Activated B cell treated with CpG ODN at 0.5 μM for 24 hours (primary cell): ENCODE measurements around the gene AMZ1. TPM values are rescaled to one million over a fixed set of nuclear protein-coding genes. Genes with fewer than 3 reads are reported as not detected.
A peak's percentile ranks its signal among the peaks of the same experiment; 100 is the strongest.

Source experiments
- ATAC-seq: fragments of 200-7000 bp; cut with Tn5 transposase; one replicate; pipeline ENCODE4 v1.10.0; 2021; ENCODE audit warnings: low read depth, mild to moderate bottlenecking, moderate library complexity
- CTCF ChIA-PET: fragments of 350-600 bp; sonication (Branson Sonifier 250); formaldehyde crosslinking; loops from one replicate; lab custom pipeline; 2021; ENCODE audit warnings: antibody characterized with exemption; lab: Charles Lee
- POLR2A ChIA-PET: fragments of 350-600 bp; sonication (Branson Sonifier 250); formaldehyde crosslinking; loops from one replicate; lab custom pipeline; 2021; ENCODE audit warnings: antibody characterized with exemption; lab: Charles Lee
- DNase-seq: peaks from one replicate; pipeline ENCODE4 v3.0.0; 2022
- H3K27ac Mint-ChIP-seq: one replicate; pipeline ENCODE4 v1.8.0; 2020; ENCODE audit warnings: mixed read lengths
- H3K27me3 Mint-ChIP-seq: one replicate; pipeline ENCODE4 v1.8.0; 2021; ENCODE audit warnings: mixed read lengths
- H3K36me3 Mint-ChIP-seq: one replicate; pipeline ENCODE4 v1.8.0; 2021; ENCODE audit warnings: low read depth, mixed read lengths
- H3K4me1 Mint-ChIP-seq: one replicate; pipeline ENCODE4 v1.8.0; 2021; ENCODE audit warnings: mixed read lengths
- H3K4me3 Mint-ChIP-seq: one replicate; pipeline ENCODE4 v1.8.0; 2020; ENCODE audit warnings: mild to moderate bottlenecking, mixed read lengths
- H3K9me3 Mint-ChIP-seq: one replicate; pipeline ENCODE4 v1.8.0; 2020; ENCODE audit warnings: mixed read lengths
- CTCF ChIP-seq: fragments of 200-600 bp; IDR thresholded peaks from one replicate; pipeline ENCODE4 v1.8.0; 2022; ENCODE audit warnings: antibody characterized with exemption, mild to moderate bottlenecking
- intact Hi-C: fragments of 100-400 bp; cut with micrococcal nuclease; formaldehyde crosslinking; loops from one replicate; pipeline ENCODE4 v1.15.1; 2024
- total RNA-seq: library from RNA; stranded (reverse); gene quantifications from 2 replicates; pipeline ENCODE4 v1.2.3, GENCODE V29; 2022

The AMZ1 gene
- total RNA-seq, 1 donor from 2014 or later: 8.3 TPM

GRCh38 chr7:2759736-2760097, 71.7 kb downstream of the AMZ1 start:
- Mint-ChIP-seq H3K27ac (no peak overlapping the region), H3K4me1 (peaks cover 43% of the 10 kb centered on the region), H3K27me3 (no peaks in the 10 kb centered on the region), H3K36me3 (peaks cover 67% of the 10 kb centered on the region), H3K9me3 (no peaks in the 10 kb centered on the region), H3K4me3 (no peak overlapping the region)
- ATAC-seq (no peak), DNase-seq (no peak)
- intact Hi-C loops: loop anchor here (2.0 to 10.0 kb wide), 3 partner anchors 25 to 305 kb away; no protein-coding TSS in a partner anchor
- no peak for TF ChIP-seq CTCF
- CTCF ChIA-PET: interaction anchor here (1.6 to 2.6 kb wide), 2 partner anchors 13 to 39 kb away, joined by 5 to 6 read pairs; no protein-coding TSS in a partner anchor
- POLR2A ChIA-PET: interaction anchor here (1.0 to 3.4 kb wide), 4 partner anchors 12 to 50 kb away, joined by 4 to 36 read pairs (median 12); no protein-coding TSS in a partner anchor

- POLR2A ChIA-PET: interaction anchor here (0.6 to 1.9 kb wide), 3 partner anchors 13 to 388 kb away, joined by 4 to 7 read pairs (median 4); no protein-coding TSS in a partner anchor
Measured at GRCh38 chr7:2760098-2760889, 72.3 kb downstream of the AMZ1 start.

GRCh38 chr7:2761131-2761624, 73.2 kb downstream of the AMZ1 start:
- intact Hi-C loops: no loop called here
- no peaks in the 10 kb centered on the region for H3K27me3 Mint-ChIP-seq
- ATAC-seq (no peak), DNase-seq (no peak)
- H3K36me3 Mint-ChIP-seq: peaks cover 60% of the 10 kb centered on the region
- H3K27ac Mint-ChIP-seq: peak overlapping the region; percentile 41
- H3K4me1 Mint-ChIP-seq: peaks cover 41% of the 10 kb centered on the region
- no peaks in the 10 kb centered on the region for H3K9me3 Mint-ChIP-seq
- no peak overlapping the region for H3K4me3 Mint-ChIP-seq
- ChIA-PET CTCF (interaction anchor here (1.6 kb wide), 1 partner anchor 12 kb away, joined by 5 read pairs; no protein-coding TSS in a partner anchor), POLR2A (interaction anchor here (1.9 kb wide), 1 partner anchor 50 kb away, joined by 7 read pairs; no protein-coding TSS in a partner anchor)
- no peak for TF ChIP-seq CTCF

More at GRCh38 chr7:2760098-2760889, 72.3 kb downstream of the AMZ1 start:
- Mint-ChIP-seq H3K27ac (peak overlapping the region; percentile 5), H3K36me3 (peaks cover 64% of the 10 kb centered on the region), H3K4me3 (no peak overlapping the region), H3K27me3 (no peaks in the 10 kb centered on the region), H3K9me3 (no peaks in the 10 kb centered on the region), H3K4me1 (peaks cover 43% of the 10 kb centered on the region)
- CTCF ChIA-PET: interaction anchor here (1.6 kb wide), 1 partner anchor 12 kb away, joined by 5 read pairs; no protein-coding TSS in a partner anchor
- ATAC-seq (no peak), DNase-seq (no peak)
- intact Hi-C loops: no loop called here
- no peak for TF ChIP-seq CTCF

GRCh38 chr7:2761801-2762497, 73.9 kb downstream of the AMZ1 start:
- DNase-seq: no peak
- H3K27ac Mint-ChIP-seq: peak overlapping the region; percentile 30
- no peak overlapping the region for H3K4me3 Mint-ChIP-seq
- peaks cover 34% of the 10 kb centered on the region for H3K4me1 Mint-ChIP-seq
- H3K9me3 Mint-ChIP-seq: no peaks in the 10 kb centered on the region
- TF ChIP-seq CTCF: no peak
- H3K27me3 Mint-ChIP-seq: no peaks in the 10 kb centered on the region
- ChIA-PET CTCF (no interaction called here), POLR2A (interaction anchor here (0.8 kb wide), 1 partner anchor 47 kb away, joined by 3 read pairs; no protein-coding TSS in a partner anchor)
- no peak for ATAC-seq
- H3K36me3 Mint-ChIP-seq: peaks cover 57% of the 10 kb centered on the region
- intact Hi-C loops: no loop called here
